ENCODE results near the gene B9D2. TPM values are rescaled to one million over a fixed set of nuclear protein-coding genes. Genes with fewer than 3 reads are reported as not detected.

B9D2 gene
- total and polyA plus RNA-seq, 9 donors = 0.83 to 7.2 (median 4.7) TPM

- TF ChIP-seq POLR2A (IDR thresholded peaks at IDR 0.05) (peak; percentile 59), CTCF (IDR thresholded peaks at IDR 0.05) (peak in 1 of 3 donors; percentile 22), EP300 (IDR thresholded peaks at IDR 0.05) (no peak)
- H3K4me3 ChIP-seq = peak within 1 kb of the TSS; percentile 83
- WGBS, 3 donors = 0 to 1% (median 0%) methylated on average over 35 to 47 of the region's 47 CpGs
- no peaks in the 10 kb centered on the region for H3K9me3 ChIP-seq
- DNase-seq = peak; percentile 87 to 93 (median 90)
- no peaks in the 10 kb centered on the region for H3K36me3 ChIP-seq
- H3K27ac ChIP-seq = peak within 1 kb of the TSS; percentile 89 to 95
- H3K4me1 ChIP-seq (ENCODE audit: insufficient read depth) = no peaks in the 10 kb centered on the region
- H3K27me3 ChIP-seq = no peaks in the 10 kb centered on the region
- intact Hi-C loops (cut with DNase I) = loop anchor here in 1 of 4 donors (5.0 kb wide), 1 partner anchor 42 kb away; the partner anchor contains the start of gene TGFB1
These were observed 53.7 kb downstream of the B9D2 start, which contains the start of gene CCDC97 for GRCh38 chr19:41310033-41310831. TSS of gene CCDC97 (plus strand) at chr19:41310172. CDS start at chr19:41310311, 139 bp downstream.

- no peaks in the 10 kb centered on the region for H3K9me3 ChIP-seq
- no peaks in the 10 kb centered on the region for H3K36me3 ChIP-seq
- WGBS, 3 donors = 7 to 15% (median 12%) methylated on average over 26 of the region's 26 CpGs
- no peaks in the 10 kb centered on the region for H3K27me3 ChIP-seq
- H3K4me1 ChIP-seq (ENCODE audit: insufficient read depth) = no peaks in the 10 kb centered on the region
- TF ChIP-seq CTCF (IDR thresholded peaks at IDR 0.05) (no peak), POLR2A (IDR thresholded peaks at IDR 0.05) (no peak), EP300 (IDR thresholded peaks at IDR 0.05) (no peak)
- peak overlapping the region; percentile 89 to 95 for H3K27ac ChIP-seq
- intact Hi-C loops (cut with DNase I) = loop anchor here in 3 of 4 donors (5.0 kb wide), 5 partner anchors 42 to 107 kb away; partner anchors contain the start of genes HNRNPUL1 (in 1 of the 3) and TGFB1 (in 1 of the 3)
- H3K4me3 ChIP-seq = peak overlapping the region; percentile 83
- peak in 2 of 5 donors; percentile 29 to 34 for DNase-seq
These were observed 54.5 kb downstream of the B9D2 start for GRCh38 chr19:41309180-41310032.

- H3K27me3 ChIP-seq = no peaks in the 10 kb centered on the region
- intact Hi-C loops (cut with DNase I) = loop anchor here in 3 of 4 donors (5.0 kb wide), 4 partner anchors 41 to 106 kb away; partner anchors contain the start of gene HNRNPUL1 (in 1 of the 3)
- peak overlapping the region; percentile 34 to 95 for H3K27ac ChIP-seq
- 19 to 22% (median 19%) methylated on average over 8 of the region's 8 CpGs for WGBS, 3 donors
- TF ChIP-seq CTCF (IDR thresholded peaks at IDR 0.05) = peak; percentile 90 to 95 (median 93)
- TF ChIP-seq POLR2A (IDR thresholded peaks at IDR 0.05) = no peak
- no peaks in the 10 kb centered on the region for H3K4me1 ChIP-seq (ENCODE audit: insufficient read depth)
- DNase-seq = peak; percentile 85 to 97 (median 94)
- peak overlapping the region; percentile 83 for H3K4me3 ChIP-seq
- no peaks in the 10 kb centered on the region for H3K9me3 ChIP-seq
- no peaks in the 10 kb centered on the region for H3K36me3 ChIP-seq
These were observed 55.3 kb downstream of the B9D2 start for GRCh38 chr19:41308450-41309179.

Data from ovary (tissue), 9 donors.